H9 (cell line): ENCODE results near the gene SOCS1. TPM values are rescaled to one million over a fixed set of nuclear protein-coding genes. Genes with fewer than 3 reads are reported as not detected.

Experiments used
- DNase-seq: peaks from one replicate; pipeline ENCODE4 v3.0.0-alpha.2; 2017
- H2AFZ ChIP-seq: one replicate; pipeline ENCODE4 v1.6.1; 2013; ENCODE audit warnings: mild to moderate bottlenecking, low read length, control low read depth, moderate library complexity
- H2AK5ac ChIP-seq: 2 replicates; pipeline ENCODE4 v1.6.1; 2013; ENCODE audit warnings: low read length, control low read depth, mixed read lengths; ENCODE audit not compliant: insufficient read length
- H2BK120ac ChIP-seq: one replicate; pipeline ENCODE4 v1.6.1; 2013; ENCODE audit warnings: low read depth, mild to moderate bottlenecking, low read length, control low read depth, inconsistent platforms; ENCODE audit not compliant: poor library complexity, severe bottlenecking
- H2BK12ac ChIP-seq: 2 replicates; pipeline ENCODE4 v1.6.1; 2013; ENCODE audit warnings: low read length, control low read depth, mixed read lengths, low read depth; ENCODE audit not compliant: insufficient read length
- H2BK15ac ChIP-seq: 2 replicates; pipeline ENCODE4 v1.6.1; 2013; ENCODE audit warnings: low read depth, low read length, control low read depth
- H2BK20ac ChIP-seq: one replicate; pipeline ENCODE4 v1.6.1; 2013; ENCODE audit warnings: low read depth, mild to moderate bottlenecking, low read length, control low read depth, inconsistent platforms; ENCODE audit not compliant: poor library complexity, severe bottlenecking
- H2BK5ac ChIP-seq: 2 replicates; pipeline ENCODE4 v1.6.1; 2013; ENCODE audit warnings: low read length, control low read depth, mixed read lengths; ENCODE audit not compliant: insufficient read length
- H3K14ac ChIP-seq: 2 replicates; pipeline ENCODE4 v1.6.1; 2013; ENCODE audit warnings: low read length, control low read depth; ENCODE audit not compliant: insufficient read depth
- H3K18ac ChIP-seq: 2 replicates; pipeline ENCODE4 v1.6.1; 2013; ENCODE audit warnings: low read depth, mild to moderate bottlenecking, mixed read lengths, low read length, control low read depth; ENCODE audit not compliant: insufficient read length
- H3K23ac ChIP-seq: 2 replicates; pipeline ENCODE4 v1.6.1; 2013; ENCODE audit warnings: low read length, control low read depth, mixed read lengths, low read depth; ENCODE audit not compliant: insufficient read length
- H3K23me2 ChIP-seq: 2 replicates; pipeline ENCODE4 v1.6.1; 2013; ENCODE audit warnings: low read depth, mild to moderate bottlenecking, mixed read lengths, low read length, control low read depth; ENCODE audit not compliant: insufficient read length, poor library complexity, severe bottlenecking
- H3K27ac ChIP-seq: 2 replicates; pipeline ENCODE4 v1.5.1; 2013; ENCODE audit warnings: low read length, control low read depth, mixed read lengths, low read depth; ENCODE audit not compliant: insufficient read length
- H3K27me3 ChIP-seq: 2 replicates; pipeline ENCODE4 v1.6.1; 2013; ENCODE audit warnings: low read length, control low read depth, inconsistent platforms; ENCODE audit not compliant: insufficient read depth
- H3K4ac ChIP-seq: 2 replicates; pipeline ENCODE4 v1.6.1; 2013; ENCODE audit warnings: low read depth, mild to moderate bottlenecking, control low read depth, inconsistent platforms, low read length, moderate library complexity
- H3K4me1 ChIP-seq: 2 replicates; pipeline ENCODE4 v1.6.1; 2013; ENCODE audit warnings: low read length, control low read depth, inconsistent platforms; ENCODE audit not compliant: insufficient read depth
- H3K4me2 ChIP-seq: 2 replicates; pipeline ENCODE4 v1.6.1; 2013; ENCODE audit warnings: low read length, control low read depth, mixed read lengths; ENCODE audit not compliant: insufficient read length, insufficient read depth
- H3K56ac ChIP-seq: 2 replicates; pipeline ENCODE4 v1.6.1; 2013; ENCODE audit warnings: low read depth, mild to moderate bottlenecking, mixed read lengths, low read length, control low read depth; ENCODE audit not compliant: insufficient read length
- H3K79me1 ChIP-seq: 2 replicates; pipeline ENCODE4 v1.6.1; 2013; ENCODE audit warnings: low read depth, mild to moderate bottlenecking, moderate library complexity, low read length, control low read depth, inconsistent platforms; ENCODE audit not compliant: insufficient read depth, poor library complexity, severe bottlenecking
- H3K79me2 ChIP-seq: 2 replicates; pipeline ENCODE4 v1.6.1; 2013; ENCODE audit warnings: low read length, control low read depth, inconsistent platforms; ENCODE audit not compliant: insufficient read depth
- H3K9ac ChIP-seq: 2 replicates; pipeline ENCODE4 v1.6.1; 2013; ENCODE audit warnings: low read length, control low read depth, mixed read lengths; ENCODE audit not compliant: insufficient read length; ENCODE audit errors: extremely low read depth
- H3K9me3 ChIP-seq: one replicate; pipeline ENCODE4 v1.6.1; 2013; ENCODE audit warnings: low read depth, low read length, inconsistent platforms; ENCODE audit not compliant: control insufficient read depth
- H3T11ph ChIP-seq: one replicate; pipeline ENCODE4 v1.6.1; 2013; ENCODE audit warnings: mild to moderate bottlenecking, low read length, control low read depth, inconsistent platforms
- H4K20me1 ChIP-seq: one replicate; pipeline ENCODE4 v1.6.1; 2013; ENCODE audit not compliant: control insufficient read depth, insufficient read length, insufficient read depth
- H4K5ac ChIP-seq: 2 replicates; pipeline ENCODE4 v1.6.1; 2013; ENCODE audit warnings: low read depth, mild to moderate bottlenecking, mixed read lengths, low read length, control low read depth; ENCODE audit not compliant: insufficient read length
- H4K8ac ChIP-seq: replicated peaks from 2 replicates; pipeline ENCODE4 v1.6.1; 2013; ENCODE audit warnings: low read length, control low read depth, mixed read lengths, low read depth; ENCODE audit not compliant: insufficient read length
- H4K91ac ChIP-seq: 2 replicates; pipeline ENCODE4 v1.6.1; 2013; ENCODE audit warnings: low read depth, mild to moderate bottlenecking, moderate library complexity, mixed read lengths, low read length, control low read depth; ENCODE audit not compliant: insufficient read length
- H3K27ac Mint-ChIP-seq, 3 experiments: 2 replicates in 2 of 3; 3 replicates in 1 of 3; pipeline ENCODE4 v1.8.0; 2020 to 2021; ENCODE audit warnings: mixed read lengths in 3 of 3, mild to moderate bottlenecking in 1 of 3, moderate library complexity in 1 of 3
- H3K27me3 Mint-ChIP-seq: 2 replicates; pipeline ENCODE4 v1.8.0; 2021; ENCODE audit warnings: low read depth, mild to moderate bottlenecking, moderate library complexity, mixed read lengths
- H3K36me3 Mint-ChIP-seq, 3 experiments: 2 replicates in 2 of 3; 3 replicates in 1 of 3; pipeline ENCODE4 v1.8.0; 2020 to 2021; ENCODE audit warnings: low read depth in 3 of 3, mixed read lengths in 3 of 3; ENCODE audit not compliant: insufficient read depth in 1 of 3
- H3K4me1 Mint-ChIP-seq, 2 experiments: 2 replicates each; pipeline ENCODE4 v1.8.0; 2020; ENCODE audit warnings: mixed read lengths in 2 of 2
- H3K4me3 Mint-ChIP-seq, 2 experiments: 2 replicates in 1 of 2; 3 replicates in 1 of 2; pipeline ENCODE4 v1.8.0; 2020 to 2021; ENCODE audit warnings: mild to moderate bottlenecking in 2 of 2, mixed read lengths in 2 of 2, moderate library complexity in 1 of 2
- H3K9me3 Mint-ChIP-seq, 2 experiments: 2 replicates in 1 of 2; 3 replicates in 1 of 2; pipeline ENCODE4 v1.8.0; 2020; ENCODE audit warnings: mild to moderate bottlenecking in 2 of 2, mixed read lengths in 2 of 2, moderate library complexity in 1 of 2
- WGBS: extraction: QIAGEN DNeasy Blood & Tissue Kit; methylation state at CpG from one replicate; pipeline ENCODE4 v1.1.7; 2013; ENCODE audit warnings: missing lambda C conversion rate, low lambda C conversion rate, mixed read lengths; ENCODE audit not compliant: insufficient read length; ENCODE audit errors: extremely low coverage; 5-methylcytosine and 5-hydroxymethylcytosine counted together
- total RNA-seq: library from RNA; stranded (reverse); gene quantifications from 2 replicates; pipeline ENCODE4 v1.2.1, GENCODE V29; 2021
- TF ChIP-seq, protein P1 (sequence below): fragments of 200-600 bp; sonication (generic); conservative IDR thresholded peaks from 3 replicates; pipeline ENCODE4 v1.8.0; 2021; ENCODE audit warnings: antibody characterized with exemption, mild to moderate bottlenecking

SOCS1 gene
- total RNA-seq, 1 experiment from 2014 or later: 11.0 TPM

DNA sequence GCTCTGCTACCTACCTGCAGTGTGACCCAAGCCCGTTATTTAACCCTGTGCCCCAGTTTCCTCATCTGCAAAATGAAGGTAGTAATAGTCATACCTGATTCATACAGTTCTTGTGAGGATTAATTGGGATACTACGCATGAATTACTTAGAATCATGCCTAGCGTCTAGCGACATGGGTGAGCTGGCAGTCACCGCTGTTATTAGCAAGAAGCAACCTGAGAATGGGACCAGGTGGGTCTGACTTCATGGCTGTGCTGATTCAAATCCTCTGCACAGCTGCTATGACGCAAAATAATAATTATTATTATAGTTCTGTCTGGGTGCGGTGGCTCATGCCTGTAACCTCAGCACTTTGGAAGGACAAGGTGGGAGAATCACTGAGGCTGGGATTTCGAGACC is 7.9 kb downstream of the SOCS1 start:
- no peak overlapping the region for H2AFZ ChIP-seq
- TF ChIP-seq, protein P1, sequence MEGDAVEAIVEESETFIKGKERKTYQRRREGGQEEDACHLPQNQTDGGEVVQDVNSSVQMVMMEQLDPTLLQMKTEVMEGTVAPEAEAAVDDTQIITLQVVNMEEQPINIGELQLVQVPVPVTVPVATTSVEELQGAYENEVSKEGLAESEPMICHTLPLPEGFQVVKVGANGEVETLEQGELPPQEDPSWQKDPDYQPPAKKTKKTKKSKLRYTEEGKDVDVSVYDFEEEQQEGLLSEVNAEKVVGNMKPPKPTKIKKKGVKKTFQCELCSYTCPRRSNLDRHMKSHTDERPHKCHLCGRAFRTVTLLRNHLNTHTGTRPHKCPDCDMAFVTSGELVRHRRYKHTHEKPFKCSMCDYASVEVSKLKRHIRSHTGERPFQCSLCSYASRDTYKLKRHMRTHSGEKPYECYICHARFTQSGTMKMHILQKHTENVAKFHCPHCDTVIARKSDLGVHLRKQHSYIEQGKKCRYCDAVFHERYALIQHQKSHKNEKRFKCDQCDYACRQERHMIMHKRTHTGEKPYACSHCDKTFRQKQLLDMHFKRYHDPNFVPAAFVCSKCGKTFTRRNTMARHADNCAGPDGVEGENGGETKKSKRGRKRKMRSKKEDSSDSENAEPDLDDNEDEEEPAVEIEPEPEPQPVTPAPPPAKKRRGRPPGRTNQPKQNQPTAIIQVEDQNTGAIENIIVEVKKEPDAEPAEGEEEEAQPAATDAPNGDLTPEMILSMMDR: no peak

More for the DNA sequence above, 7.9 kb downstream of the SOCS1 start:
- Mint-ChIP-seq H3K36me3 (peaks cover 0 to 3% (median 0%) of the 10 kb centered on the region in 3 experiments; a peak in 4 of 7 replicates), H3K9me3 (no peaks in the 10 kb centered on the region), H3K27me3 (peaks cover 1% of the 10 kb centered on the region; the same call in 1 of the 2 replicates), H3K4me1 (peaks cover 7 to 8% of the 10 kb centered on the region in 2 experiments; a peak in 2 of 4 replicates), H3K27ac (no peak overlapping the region), H3K4me3 (no peak overlapping the region)
- H4K91ac ChIP-seq: no peak overlapping the region
- no peak overlapping the region for H3K14ac ChIP-seq
- H2BK15ac ChIP-seq: no peak overlapping the region
- no peak overlapping the region for H2BK5ac ChIP-seq
- H4K8ac ChIP-seq: no peak overlapping the region
- H3K9me3 ChIP-seq: no peaks in the 10 kb centered on the region
- no peak overlapping the region for H3K9ac ChIP-seq
- no peak overlapping the region for H3K23ac ChIP-seq
- no peaks in the 10 kb centered on the region for H3K79me1 ChIP-seq
- peaks cover 6% of the 10 kb centered on the region for H4K20me1 ChIP-seq
- H2BK12ac ChIP-seq: no peak overlapping the region
- DNase-seq: no peak
- no peaks in the 10 kb centered on the region for H3K79me2 ChIP-seq
- no peak overlapping the region for H3T11ph ChIP-seq
- H3K4me2 ChIP-seq: no peak overlapping the region
- no peak overlapping the region for H4K5ac ChIP-seq
- H3K23me2 ChIP-seq: no peaks in the 10 kb centered on the region
- no peaks in the 10 kb centered on the region for H3K4me1 ChIP-seq
- H3K27ac ChIP-seq: no peak overlapping the region
- no peak overlapping the region for H2BK20ac ChIP-seq
- no peak overlapping the region for H2BK120ac ChIP-seq
- no peak overlapping the region for H3K4ac ChIP-seq
- WGBS: no CpG with 5 or more reads among the region's 8 CpGs
- no peak overlapping the region for H2AK5ac ChIP-seq
- no peak overlapping the region for H3K18ac ChIP-seq
- H3K56ac ChIP-seq: no peak overlapping the region
- H3K27me3 ChIP-seq: no peaks in the 10 kb centered on the region
